ENCODE measurements around the gene SRGAP3.

The SRGAP3 gene

DNA sequence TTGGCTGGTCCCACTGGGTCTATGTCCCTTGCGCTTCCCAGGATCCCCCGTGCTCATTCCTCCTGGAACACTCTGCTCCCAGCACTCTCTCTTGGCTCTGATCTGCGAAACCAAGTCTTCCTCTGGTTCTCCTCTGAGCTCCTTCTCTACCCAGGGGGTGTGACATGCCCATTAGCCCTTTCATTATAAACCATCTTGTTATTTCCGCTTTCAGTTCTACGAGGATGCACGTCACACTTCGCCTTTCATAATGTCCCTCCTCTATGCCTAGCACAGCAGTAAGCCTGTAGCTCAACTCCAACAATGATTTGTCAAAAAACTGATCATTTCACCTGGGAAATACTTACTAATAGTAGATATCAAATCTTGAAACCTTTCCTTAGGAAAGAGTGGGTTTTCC, 234.2 kb downstream of the SRGAP3 start:
- DNase-seq (ENCODE audit: low spot score), result no peak

GRCh38 chr3:9013782-9014563, 235.5 kb downstream of the SRGAP3 start:
- no peak for DNase-seq (ENCODE audit: low spot score)

GRCh38 chr3:9012521-9012920, 236.9 kb downstream of the SRGAP3 start:
- no peak for DNase-seq (ENCODE audit: low spot score)

DNA sequence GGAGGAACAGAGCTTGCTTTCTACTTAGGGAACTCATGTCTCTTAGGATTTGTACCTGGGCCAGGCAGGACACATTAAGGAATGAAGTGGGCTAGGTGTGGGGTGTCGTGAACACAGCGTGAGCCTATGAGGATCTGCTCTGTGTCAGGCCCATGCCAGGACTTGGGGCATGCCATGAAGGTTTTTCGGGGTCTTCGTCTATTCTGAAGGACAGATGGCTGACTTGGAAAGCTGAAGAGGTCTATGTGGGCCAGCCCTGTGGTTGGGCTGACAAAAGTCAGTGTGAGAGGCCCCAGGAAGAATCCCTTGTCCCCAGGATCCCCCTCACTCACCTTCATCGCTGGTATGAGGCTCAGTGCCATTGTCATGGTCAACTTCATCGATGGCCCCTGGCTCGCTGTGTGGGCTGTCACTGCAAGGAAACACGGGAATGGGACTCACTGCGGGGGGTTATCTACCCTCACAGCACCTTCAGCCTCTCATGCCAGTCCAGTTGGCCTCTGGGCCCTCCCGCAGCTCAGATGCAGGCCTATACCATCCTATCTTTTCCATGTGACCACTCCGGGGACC, 239.4 kb downstream of the SRGAP3 start:
- DNase-seq (ENCODE audit: low spot score), result no peak

- no peak for DNase-seq (ENCODE audit: low spot score)
Measured at GRCh38 chr3:9008550-9009255, 240.7 kb downstream of the SRGAP3 start.

GRCh38 chr3:9007928-9008327, 241.5 kb downstream of the SRGAP3 start:
- DNase-seq (ENCODE audit: low spot score), result no peak

DNA sequence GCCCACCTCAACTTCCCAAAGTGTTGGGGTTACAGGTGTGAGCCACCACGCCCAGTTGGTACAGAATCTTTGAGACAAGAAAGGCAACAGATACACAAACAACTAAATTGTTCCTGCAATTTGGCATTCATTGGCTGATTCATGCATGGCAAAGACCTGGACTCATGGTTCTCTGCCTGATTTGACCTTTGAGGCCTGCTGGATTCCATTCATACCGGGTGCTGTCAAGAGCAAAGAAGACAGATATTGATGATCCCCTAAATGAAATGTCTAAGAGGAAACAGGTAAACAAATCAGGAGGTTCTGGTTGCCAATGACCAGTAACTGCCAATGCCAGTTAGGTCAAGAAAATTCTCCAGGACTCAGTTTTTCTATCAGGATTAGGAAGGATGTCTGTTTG, 242.2 kb downstream of the SRGAP3 start:
- no peak for DNase-seq (ENCODE audit: low spot score)

GRCh38 chr3:9000041-9000440, 249.4 kb downstream of the SRGAP3 start:
- no peak for DNase-seq (ENCODE audit: low spot score)

DNA sequence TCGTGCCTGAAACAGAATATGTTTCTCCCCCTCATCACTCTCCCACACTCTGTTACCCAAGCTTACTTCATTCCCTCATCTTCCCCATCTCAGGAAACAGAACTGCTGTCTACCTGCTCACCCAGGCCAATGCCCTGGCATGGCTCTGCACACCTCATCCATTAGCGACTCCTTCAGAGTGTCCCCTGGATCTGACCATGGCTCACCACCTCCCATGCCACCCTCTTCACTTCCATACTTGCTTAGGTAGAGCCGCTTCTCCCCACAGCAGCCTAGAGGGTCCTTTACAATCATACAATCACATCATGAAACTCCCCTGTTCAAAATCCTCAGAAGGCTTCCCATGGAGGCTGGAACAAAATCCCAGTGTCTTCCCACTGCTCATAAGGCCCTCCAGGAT, 252.3 kb downstream of the SRGAP3 start:
- no peak for DNase-seq (ENCODE audit: low spot score)

- DNase-seq (ENCODE audit: low spot score), result no peak
Measured at GRCh38 chr3:8996681-8997121, 252.7 kb downstream of the SRGAP3 start.

- DNase-seq (ENCODE audit: low spot score), result no peak
Measured at GRCh38 chr3:8996216-8996615, 253.2 kb downstream of the SRGAP3 start.

DNA sequence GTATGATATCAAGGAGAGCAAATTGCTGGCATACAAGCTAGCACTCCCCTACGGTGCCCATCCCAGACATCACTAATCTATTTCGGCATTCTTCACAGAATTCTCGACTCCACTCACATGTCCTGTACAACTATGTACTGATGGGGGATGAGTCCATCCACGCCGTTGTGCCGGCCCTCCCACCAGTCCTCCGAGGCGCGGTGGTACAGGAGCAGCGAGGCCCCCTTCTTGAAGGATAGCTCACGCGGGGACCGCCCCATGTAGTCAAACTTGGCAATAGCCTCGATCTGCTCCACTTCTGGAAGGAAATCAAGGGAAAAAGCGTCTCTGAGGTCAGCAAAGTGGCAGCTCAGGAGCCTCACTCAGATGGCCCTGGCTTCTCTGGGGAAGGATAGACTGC, 255.2 kb downstream of the SRGAP3 start:
- DNase-seq (ENCODE audit: low spot score), result no peak

DNA sequence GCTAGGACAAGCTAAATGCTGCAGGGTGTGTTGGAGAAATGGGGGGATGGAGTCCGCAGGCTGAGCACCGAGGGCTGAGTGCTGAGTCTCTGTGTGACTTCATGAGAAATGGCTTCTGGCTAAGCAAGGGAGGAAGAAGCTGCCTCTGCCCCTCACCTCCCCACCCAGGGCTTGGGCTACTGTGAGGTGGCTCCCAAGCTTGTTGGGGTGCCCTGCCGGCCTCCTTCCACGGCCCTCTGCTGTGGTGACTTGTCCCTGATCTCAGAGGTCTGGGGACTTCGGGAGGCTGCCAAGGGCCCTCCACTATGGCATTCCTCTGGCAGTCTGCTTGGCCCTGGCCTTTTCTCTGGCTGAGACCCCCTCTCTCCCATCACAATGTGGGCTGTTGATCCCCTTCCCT, 256.1 kb downstream of the SRGAP3 start:
- no peak for DNase-seq (ENCODE audit: low spot score)

DNA sequence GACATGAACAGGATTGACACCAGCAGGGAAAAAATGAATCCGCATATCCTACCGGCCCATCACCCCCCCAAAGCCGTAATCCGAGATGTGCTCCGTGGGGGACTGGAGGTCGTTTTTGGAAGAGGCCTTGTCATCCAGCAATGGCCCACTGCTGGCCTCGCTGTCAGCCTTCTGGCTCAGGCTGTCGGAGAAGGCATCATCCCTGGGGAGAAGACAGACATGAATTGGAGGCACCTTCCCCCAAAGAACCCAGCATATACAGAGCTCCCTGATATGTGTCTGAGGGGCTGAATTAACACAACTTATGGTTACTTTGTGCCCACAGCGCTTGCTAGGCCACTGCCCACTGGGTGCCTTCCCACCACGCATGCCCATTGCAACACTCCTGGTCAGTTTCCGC, 256.6 kb downstream of the SRGAP3 start:
- DNase-seq (ENCODE audit: low spot score), result no peak

DNA sequence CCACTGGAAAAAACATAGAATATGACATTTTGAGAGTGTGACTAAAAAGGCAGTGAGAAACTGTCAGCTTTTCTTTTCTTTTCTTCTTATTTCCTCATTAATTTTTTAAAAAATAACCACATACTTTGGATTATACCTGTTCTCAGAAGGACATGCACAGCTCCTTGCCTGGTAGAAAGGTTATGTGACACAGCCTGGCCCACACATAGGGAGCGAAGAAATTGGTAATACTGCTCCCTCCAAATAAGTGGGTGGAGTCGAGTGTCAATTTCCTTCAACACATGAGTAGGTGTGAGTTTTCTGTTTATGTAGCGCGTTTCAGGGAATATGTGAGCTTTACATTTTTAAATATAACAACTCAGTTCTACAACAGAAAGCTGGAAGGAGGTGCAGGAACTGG, 257.2 kb downstream of the SRGAP3 start:
- no peak for DNase-seq (ENCODE audit: low spot score)

DNA sequence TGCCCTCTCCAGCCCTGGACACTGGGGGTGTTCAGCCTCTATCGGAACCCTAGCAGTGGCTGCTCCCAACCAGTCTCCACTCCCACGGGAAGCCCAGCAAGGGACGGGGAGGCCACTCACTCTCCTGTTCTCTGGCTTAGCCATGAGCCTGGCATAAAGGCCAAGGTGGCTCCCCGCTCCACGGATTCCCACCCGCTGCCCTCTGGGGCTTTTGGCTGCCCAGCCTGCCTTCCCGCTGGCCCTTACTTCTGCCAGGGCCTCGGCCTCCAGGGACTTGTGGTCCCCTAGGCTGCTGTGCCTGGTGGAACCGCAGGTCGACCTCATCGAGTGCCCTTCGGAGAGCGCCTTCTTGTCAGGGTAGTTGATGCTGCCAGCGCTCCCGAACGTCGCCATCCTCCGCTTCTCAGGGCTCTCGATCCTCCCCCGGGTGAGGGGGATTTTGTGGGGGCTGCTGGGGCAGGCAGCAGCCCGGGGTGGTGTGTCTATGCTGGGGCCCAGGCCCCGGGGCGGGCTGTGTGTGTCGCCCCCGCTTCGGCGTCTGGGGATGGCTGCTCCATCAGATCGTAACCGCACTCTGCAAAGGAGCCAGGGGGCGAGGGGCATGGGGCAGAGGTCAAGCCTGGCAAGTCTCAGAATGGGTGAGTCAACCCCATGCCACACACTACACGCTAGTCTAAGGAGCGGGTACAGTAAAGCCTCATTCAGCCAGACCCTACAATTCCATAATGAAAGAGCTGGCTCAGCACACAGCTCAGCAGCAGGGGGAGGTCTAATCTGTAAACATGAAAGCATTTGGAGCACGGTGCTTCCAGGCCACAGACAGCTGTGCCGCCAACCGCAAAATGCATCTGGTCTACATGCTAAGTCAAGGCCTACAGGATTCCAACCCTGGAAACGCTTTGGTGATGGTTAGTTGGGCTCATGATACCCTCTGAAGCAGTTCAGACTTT, 258.9 kb downstream of the SRGAP3 start:
- DNase-seq (ENCODE audit: low spot score), result no peak

DNA sequence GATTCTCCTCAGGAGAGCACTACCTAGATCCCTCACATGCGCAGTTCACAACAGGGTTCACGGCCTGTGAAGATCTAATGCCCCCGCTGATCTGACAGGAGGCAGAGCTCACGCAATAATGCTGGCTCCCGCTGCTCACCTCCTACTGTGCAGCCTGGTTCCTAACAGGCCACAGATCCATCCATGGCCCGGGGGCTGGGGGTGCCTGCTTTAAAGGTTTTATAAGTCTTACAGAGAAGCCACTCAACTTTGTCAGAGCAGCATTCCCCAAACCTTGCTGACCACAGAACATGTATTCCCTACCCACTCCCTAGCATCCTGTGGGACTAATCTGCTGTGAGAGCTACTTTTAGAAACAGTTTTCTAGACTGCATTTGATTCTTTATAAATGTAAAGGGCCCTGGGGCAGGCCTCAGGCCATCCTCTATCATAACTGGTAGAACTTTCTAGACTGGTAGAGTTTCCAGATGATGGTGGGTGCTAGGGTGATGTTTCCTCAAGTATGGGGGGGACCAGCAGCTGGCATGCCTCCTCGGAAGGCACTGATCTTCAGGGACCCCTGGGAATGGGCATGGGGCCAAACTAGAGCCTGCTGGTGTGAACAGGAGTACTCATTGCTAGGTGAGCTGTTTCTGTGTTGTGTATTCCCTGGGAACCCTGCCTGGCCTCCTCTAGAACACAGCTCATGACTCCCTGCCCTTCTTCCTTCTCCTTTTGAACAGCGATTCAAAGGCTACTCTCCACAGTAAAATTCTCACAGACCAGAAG, 260.5 kb downstream of the SRGAP3 start:
- no peak for DNase-seq (ENCODE audit: low spot score)

GRCh38 chr3:8988384-8988655, 261.1 kb downstream of the SRGAP3 start:
- no peak for DNase-seq (ENCODE audit: low spot score)

DNA sequence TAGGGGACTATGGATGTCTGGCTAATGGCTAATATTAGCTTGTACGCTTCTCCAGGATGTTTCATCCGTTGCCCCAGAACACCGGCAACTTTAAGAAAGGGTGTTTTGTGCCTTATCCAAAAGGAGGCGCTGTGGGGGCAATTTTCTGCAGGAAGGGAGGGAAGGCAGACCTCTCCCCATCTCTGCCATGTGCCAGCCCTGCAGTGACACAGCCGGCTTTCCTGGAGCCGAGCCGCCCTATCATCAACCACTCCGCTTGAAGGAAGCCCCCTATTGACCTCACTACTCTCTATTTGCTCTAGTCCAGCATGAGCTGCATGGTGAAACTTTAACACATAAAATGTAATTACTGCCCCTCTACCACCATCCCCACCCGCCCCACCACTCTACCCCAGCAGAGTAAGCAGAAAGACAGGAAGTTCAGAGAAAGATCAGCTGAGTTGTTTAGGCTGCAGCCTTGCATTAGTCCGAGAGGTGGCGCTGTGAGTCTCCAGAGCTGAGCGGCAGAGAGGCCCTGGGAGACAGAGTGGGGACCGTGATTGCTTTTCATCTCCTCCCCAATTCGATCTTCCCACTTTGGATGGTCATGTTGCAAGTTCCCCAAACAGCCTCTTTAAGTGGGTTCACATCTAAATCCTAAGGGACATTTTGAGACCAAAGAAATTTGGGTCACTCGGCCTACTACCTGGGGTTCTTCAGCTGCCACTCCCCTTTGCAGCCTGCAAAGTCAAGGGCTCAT, 261.6 kb downstream of the SRGAP3 start:
- DNase-seq (ENCODE audit: low spot score), result peak; percentile 46

DNA sequence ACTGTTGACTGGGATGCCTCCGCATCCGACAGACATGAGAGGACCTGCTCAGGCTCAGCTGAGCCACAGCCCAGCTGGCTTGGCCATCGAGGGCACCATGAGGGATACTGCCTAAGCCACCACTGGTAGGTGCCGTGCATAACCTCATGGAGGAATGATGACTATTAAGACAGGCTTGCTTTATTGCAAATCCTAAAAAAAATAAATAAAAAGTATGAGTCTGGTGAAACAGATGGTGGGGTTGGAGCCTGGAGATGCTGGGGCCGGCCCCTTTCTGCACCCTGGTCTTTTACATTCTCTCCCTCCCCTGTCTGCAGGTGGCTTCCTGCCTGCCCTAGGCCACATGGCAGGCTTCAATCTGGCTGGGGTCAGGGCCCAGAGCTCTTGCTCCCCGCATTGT, 262.2 kb downstream of the SRGAP3 start:
- no peak for DNase-seq (ENCODE audit: low spot score)

GRCh38 chr3:8986741-8987140, 262.7 kb downstream of the SRGAP3 start:
- DNase-seq (ENCODE audit: low spot score), result no peak
